Fibroblast of skin of left quadriceps (primary cell): Measurements from ENCODE around the gene WNT3.
"Not testable (repeated sequence)": the region's sequence is repeated elsewhere in the genome, so short reads cannot be mapped to it uniquely, and the experiment has no call there.

ENCODE experiments used
- DNase-seq, 2 experiments: peaks; one replicate each; pipeline ENCODE4 v3.0.0-alpha.2; 2013; ENCODE audit warnings: low read depth in 2 of 2

WNT3 gene

GRCh38 chr17:46818316-46818928, at the start of gene WNT3:
TSS of gene WNT3 (minus strand) at chr17:46818692. CDS start at chr17:46818597, 95 bp downstream.
- no peak for DNase-seq

GRCh38 chr17:46866747-46867146, 48.3 kb upstream of the WNT3 start:
- DNase-seq = no peak

- DNase-seq = no peak
These were observed 47.8 kb upstream of the WNT3 start for GRCh38 chr17:46866325-46866724.

- peak; percentile 45 to 52 for DNase-seq
These were observed 46.6 kb upstream of the WNT3 start for GRCh38 chr17:46865100-46865499.

- DNase-seq = no peak
These were observed 45.1 kb upstream of the WNT3 start for GRCh38 chr17:46863383-46864121.

- DNase-seq = no peak
These were observed 44.5 kb upstream of the WNT3 start for GRCh38 chr17:46862949-46863348.

GRCh38 chr17:46859996-46860395, 41.5 kb upstream of the WNT3 start:
- no peak for DNase-seq

GRCh38 chr17:46857600-46857999, 39.1 kb upstream of the WNT3 start:
- DNase-seq = no peak

- DNase-seq = no peak
These were observed 36.5 kb upstream of the WNT3 start for GRCh38 chr17:46854948-46855347.

GRCh38 chr17:46854515-46854914, 36.0 kb upstream of the WNT3 start:
- DNase-seq = no peak

- peak in 1 of 2 experiments; percentile 31 for DNase-seq
These were observed 35.5 kb upstream of the WNT3 start for GRCh38 chr17:46853896-46854444.

- no peak for DNase-seq
These were observed 32.7 kb upstream of the WNT3 start, which contains the start of gene WNT9B for GRCh38 chr17:46851029-46851741. TSS of gene WNT9B (plus strand) at chr17:46851583. CDS start at chr17:46851639, 56 bp downstream.

GRCh38 chr17:46850688-46851028, 32.2 kb upstream of the WNT3 start:
- no peak for DNase-seq

- no peak for DNase-seq
These were observed 30.0 kb upstream of the WNT3 start for GRCh38 chr17:46848534-46848933.

GRCh38 chr17:46847204-46848191, 29.0 kb upstream of the WNT3 start:
- no peak for DNase-seq

- no peak for DNase-seq
These were observed 24.3 kb upstream of the WNT3 start for GRCh38 chr17:46842835-46843234.

GRCh38 chr17:46841561-46842379, 23.3 kb upstream of the WNT3 start:
- DNase-seq = no peak

GRCh38 chr17:46840596-46840995, 22.1 kb upstream of the WNT3 start:
- not testable (repeated sequence) for DNase-seq

- no peak for DNase-seq
These were observed 20.7 kb upstream of the WNT3 start for GRCh38 chr17:46839211-46839610.

GRCh38 chr17:46837521-46837920, 19.0 kb upstream of the WNT3 start:
- DNase-seq = no peak
